B cell (primary cell): Measurements from ENCODE around the gene ALKBH6. TPM values are rescaled to one million over a fixed set of nuclear protein-coding genes. Genes with fewer than 3 reads are reported as not detected.

Experiments
- ATAC-seq: fragments of 200-7000 bp; cut with Tn5 transposase; one replicate; pipeline ENCODE4 v1.10.0; 2021; ENCODE audit warnings: low read depth, mild to moderate bottlenecking, moderate number of reproducible peaks, moderate library complexity
- CTCF ChIA-PET: fragments of 350-600 bp; sonication (Branson Sonifier 250); formaldehyde crosslinking; loops from one replicate; lab custom pipeline; 2021; ENCODE audit warnings: antibody characterized with exemption, inconsistent platforms; lab: Charles Lee
- POLR2A ChIA-PET: fragments of 350-600 bp; sonication (Branson Sonifier 250); formaldehyde crosslinking; loops from one replicate; lab custom pipeline; 2021; ENCODE audit warnings: antibody characterized with exemption; lab: Charles Lee
- DNase-seq: peaks from one replicate; pipeline ENCODE4 v3.0.0; 2013
- H2AFZ ChIP-seq: 2 replicates; pipeline ENCODE4 v1.6.1; 2012; ENCODE audit warnings: mild to moderate bottlenecking, low read depth, low read length; ENCODE audit not compliant: insufficient read depth, poor library complexity, severe bottlenecking
- H3K27ac ChIP-seq, 2 donors: 1 replicate in 1 of 2; 2 replicates in 1 of 2; pipeline ENCODE4 v1.5.1; 2012 to 2013; ENCODE audit warnings: low read length in 2 of 2, mild to moderate bottlenecking in 2 of 2, moderate library complexity in 1 of 2
- H3K27me3 ChIP-seq, 4 experiments: fragments of 200-600 bp in 1 of 4; sonication (generic) in 1 of 4; replicated peaks in 1 of 4; 1 replicate in 2 of 4; 2 replicates in 2 of 4; pipeline versions ENCODE4 v1.6.1 to v1.7.0; 2013 to 2016; ENCODE audit warnings: low read length in 3 of 4, mild to moderate bottlenecking in 2 of 4, mixed read lengths in 1 of 4, moderate library complexity in 1 of 4; ENCODE audit not compliant: insufficient read depth in 4 of 4, control insufficient read depth in 3 of 4; ENCODE audit errors: control extremely low read depth in 1 of 4
- H3K36me3 ChIP-seq, 2 experiments: replicated peaks in 1 of 2; 1 replicate in 1 of 2; 2 replicates in 1 of 2; pipeline versions ENCODE4 v1.6.1 to v1.7.1; 2013; ENCODE audit warnings: low read length in 1 of 2; ENCODE audit not compliant: insufficient read depth in 2 of 2, control insufficient read depth in 1 of 2; ENCODE audit errors: control extremely low read depth in 1 of 2, extremely low read depth in 1 of 2
- H3K4me1 ChIP-seq, 2 donors: fragments of 200-600 bp in 1 of 2; sonication (generic) in 1 of 2; 1 replicate in 1 of 2; 2 replicates in 1 of 2; pipeline versions ENCODE4 v1.5.1 to v1.6.1; 2013 to 2017; ENCODE audit warnings: low read length in 2 of 2; ENCODE audit not compliant: control insufficient read depth in 2 of 2, insufficient read depth in 2 of 2
- H3K4me2 ChIP-seq: replicated peaks from 2 replicates; pipeline ENCODE3; 2012; ENCODE audit warnings: mild to moderate bottlenecking, low read depth, low read length; ENCODE audit not compliant: poor library complexity, severe bottlenecking
- H3K4me3 ChIP-seq, 5 experiments: fragments of 200-600 bp in 1 of 5; sonication (generic) in 1 of 5; 1 replicate in 3 of 5; 2 replicates in 2 of 5; pipeline versions ENCODE4 v1.5.1 to v1.7.0; 2011 to 2016; ENCODE audit warnings: low read length in 4 of 5, mild to moderate bottlenecking in 4 of 5, low read depth in 2 of 5, control low read depth in 1 of 5, moderate library complexity in 1 of 5; ENCODE audit not compliant: insufficient read depth in 1 of 5; ENCODE audit errors: control extremely low read depth in 1 of 5, extremely low read depth in 1 of 5
- H3K79me2 ChIP-seq: fragments of 200-600 bp; sonication (generic); one replicate; pipeline ENCODE4 v1.6.0; 2016; ENCODE audit warnings: low read length; ENCODE audit not compliant: control insufficient read depth, insufficient read depth
- H3K9ac ChIP-seq: fragments of 200-600 bp; sonication (generic); 2 replicates; pipeline ENCODE4 v1.6.1; 2017; ENCODE audit warnings: mild to moderate bottlenecking, low read length, moderate library complexity
- H3K9me3 ChIP-seq, 3 donors: one replicate each; pipeline versions ENCODE4 v1.6.1 to v1.7.1; 2013; ENCODE audit warnings: low read length in 2 of 3; ENCODE audit not compliant: control insufficient read depth in 2 of 3, insufficient read depth in 1 of 3; ENCODE audit errors: control extremely low read depth in 1 of 3
- H4K20me1 ChIP-seq: 2 replicates; pipeline ENCODE4 v1.6.0; 2012; ENCODE audit warnings: mild to moderate bottlenecking, low read length; ENCODE audit not compliant: insufficient read depth, control insufficient read depth, poor library complexity, severe bottlenecking
- H3K27ac Mint-ChIP-seq: one replicate; pipeline ENCODE4 v1.8.0; 2021; ENCODE audit warnings: mixed read lengths
- H3K27me3 Mint-ChIP-seq: one replicate; pipeline ENCODE4 v1.8.0; 2021; ENCODE audit warnings: mixed read lengths
- H3K4me1 Mint-ChIP-seq: one replicate; pipeline ENCODE4 v1.8.0; 2021; ENCODE audit warnings: mixed read lengths
- H3K4me3 Mint-ChIP-seq: one replicate; pipeline ENCODE4 v1.8.0; 2021; ENCODE audit warnings: mixed read lengths
- H3K9me3 Mint-ChIP-seq: one replicate; pipeline ENCODE4 v1.8.0; 2022; ENCODE audit warnings: mixed read lengths; ENCODE audit not compliant: insufficient read depth
- CTCF ChIP-seq: fragments of 200-600 bp; IDR thresholded peaks from one replicate; pipeline ENCODE4 v1.8.0; 2022; ENCODE audit warnings: antibody characterized with exemption, mild to moderate bottlenecking
- EZH2 ChIP-seq: IDR thresholded peaks from 2 replicates; pipeline ENCODE4 v1.6.1; 2012; ENCODE audit warnings: borderline replicate concordance, low read depth, mild to moderate bottlenecking, moderate library complexity, low read length; ENCODE audit not compliant: insufficient read depth, poor library complexity, severe bottlenecking
- WGBS: methylation state at CpG from one replicate; pipeline ENCODE4 v1.1.5; 2013; ENCODE audit warnings: missing lambda C conversion rate; ENCODE audit not compliant: insufficient coverage; 5-methylcytosine and 5-hydroxymethylcytosine counted together
- intact Hi-C: fragments of 100-400 bp; cut with micrococcal nuclease; formaldehyde crosslinking; loops from one replicate; pipeline ENCODE4 v1.10.0; 2022
- polyA plus RNA-seq: library from polyadenylated mRNA; depleted of rRNA; stranded (reverse); fragments of >200 nt; gene quantifications from 2 replicates; pipeline ENCODE4 v1.2.3, GENCODE V29; 2012
- total RNA-seq, 2 donors: library from RNA; stranded (reverse); fragments of 120-200 nt in 1 of 2; gene quantifications; 1 replicate in 1 of 2; 2 replicates in 1 of 2; pipeline versions ENCODE4 v1.2.3 to v1.2.4, GENCODE V29; 2013 to 2022

ALKBH6 gene
- total and polyA plus RNA-seq, 2 donors (not counting 1 experiment from before 2014, with no cell fraction given), result 54.5 to 56.5 TPM

- Histone ChIP-seq H3K4me1 (peaks cover 9 to 10% of the 10 kb centered on the region in 2 donors), H2AFZ (no peak overlapping the region), H3K9me3 (no peaks in the 10 kb centered on the region), H3K9ac (no peak overlapping the region), H3K4me3 (no peak overlapping the region), H3K36me3 (peaks cover 0 to 3% of the 10 kb centered on the region in 2 experiments), H3K27me3 (peaks cover 0 to 10% (median 0%) of the 10 kb centered on the region in 4 experiments), H3K79me2 (no peaks in the 10 kb centered on the region), H3K27ac (no peak overlapping the region), H3K4me2 (no peak overlapping the region), H4K20me1 (no peaks in the 10 kb centered on the region)
- Mint-ChIP-seq H3K4me3 (no peak overlapping the region), H3K27me3 (no peaks in the 10 kb centered on the region), H3K4me1 (peaks cover 8% of the 10 kb centered on the region), H3K27ac (no peak overlapping the region), H3K9me3 (no peaks in the 10 kb centered on the region)
- intact Hi-C loops, result no loop called here
- CTCF ChIA-PET, result no interaction called here
- DNase-seq (no peak), ATAC-seq (no peak)
- WGBS, result 93% methylated on average over 8 of the region's 10 CpGs
- TF ChIP-seq EZH2 (no peak), CTCF (no peak)
- POLR2A ChIA-PET, result no interaction called here
Measured at GRCh38 chr19:36028313-36029041, 14.5 kb upstream of the ALKBH6 start.

- Histone ChIP-seq H3K4me1 (peaks cover 5% of the 10 kb centered on the region in 2 donors), H3K27ac (no peak overlapping the region), H3K36me3 (peaks cover 0 to 3% of the 10 kb centered on the region in 2 experiments), H3K27me3 (peaks cover 0 to 6% (median 0%) of the 10 kb centered on the region in 4 experiments), H3K9ac (no peak overlapping the region), H3K4me3 (no peak overlapping the region), H3K79me2 (no peaks in the 10 kb centered on the region), H3K9me3 (no peaks in the 10 kb centered on the region), H2AFZ (no peak overlapping the region), H3K4me2 (no peak overlapping the region), H4K20me1 (no peaks in the 10 kb centered on the region)
- ChIA-PET POLR2A (no interaction called here), CTCF (no interaction called here)
- ATAC-seq, result no peak
- no peak overlapping the region for H3K27ac Mint-ChIP-seq
- peaks cover 4% of the 10 kb centered on the region for H3K4me1 Mint-ChIP-seq
- intact Hi-C loops, result no loop called here
- TF ChIP-seq CTCF (no peak), EZH2 (no peak)
- no peaks in the 10 kb centered on the region for H3K9me3 Mint-ChIP-seq
- no peak for DNase-seq
- no peak overlapping the region for H3K4me3 Mint-ChIP-seq
- 100% methylated on average over 5 of the region's 6 CpGs for WGBS
- no peaks in the 10 kb centered on the region for H3K27me3 Mint-ChIP-seq
Measured at GRCh38 chr19:36027696-36028095, 13.7 kb upstream of the ALKBH6 start.
